Panc1 (cell line): ENCODE data around the gene RORC. TPM values are rescaled to one million over a fixed set of nuclear protein-coding genes. Genes with fewer than 3 reads are reported as not detected.
A peak's percentile ranks its signal among the peaks of the same experiment; 100 is the strongest.

Experiments
- ATAC-seq: fragments of 200-7000 bp; cut with Tn5 transposase; 2 replicates; pipeline ENCODE4 v1.9.1; 2020; ENCODE audit warnings: mild to moderate bottlenecking, moderate library complexity
- BruUV-seq: library from RNA; stranded (reverse); fragments of 400-500 nt; replicated peaks from 2 replicates; lab custom pipeline; 2021; lab: Mats Ljungman, UMichigan
- CTCF ChIA-PET: fragments of 300-600 bp; sonication (Branson Sonifier 250); formaldehyde crosslinking; loops from one replicate; lab custom pipeline; 2022; ENCODE audit warnings: antibody characterized with exemption; lab: Charles Lee
- POLR2A ChIA-PET: fragments of 300-600 bp; sonication (Branson Sonifier 250); formaldehyde crosslinking; loops from one replicate; lab custom pipeline; 2022; ENCODE audit warnings: antibody characterized with exemption; lab: Charles Lee
- DNase-seq: peaks from one replicate; pipeline ENCODE4 v3.0.0-alpha.2; 2010; ENCODE audit warnings: low read depth, low spot score
- H3K27ac ChIP-seq: 2 replicates; pipeline ENCODE4 v1.5.1; 2011; ENCODE audit warnings: mild to moderate bottlenecking, low read length, inconsistent platforms
- H3K27me3 ChIP-seq: fragments of 200-500 bp; sonication (Bioruptor generic); 2 replicates; pipeline ENCODE4 v1.6.0; 2014; ENCODE audit warnings: low read length, inconsistent platforms; ENCODE audit not compliant: control insufficient read depth, insufficient read depth
- H3K36me3 ChIP-seq: fragments of 200-500 bp; sonication (Bioruptor generic); 2 replicates; pipeline ENCODE4 v1.5.1; 2014; ENCODE audit warnings: inconsistent platforms, mild to moderate bottlenecking, low read length, moderate library complexity; ENCODE audit not compliant: control insufficient read depth, insufficient read depth
- H3K4me1 ChIP-seq: 2 replicates; pipeline ENCODE4 v1.5.1; 2011; ENCODE audit warnings: inconsistent platforms, mild to moderate bottlenecking, low read length, moderate library complexity; ENCODE audit not compliant: control insufficient read depth, insufficient read depth
- H3K4me3 ChIP-seq, 2 experiments: 2 replicates each; pipeline ENCODE4 v1.5.1; 2011 to 2012; ENCODE audit warnings: low read depth in 2 of 2, low read length in 2 of 2, mild to moderate bottlenecking in 2 of 2, inconsistent platforms in 1 of 2, moderate library complexity in 1 of 2
- H3K9me3 ChIP-seq: fragments of 200-500 bp; sonication (Bioruptor generic); 2 replicates; pipeline ENCODE4 v1.5.1; 2014; ENCODE audit warnings: low read depth, mild to moderate bottlenecking, inconsistent platforms, low read length, moderate library complexity; ENCODE audit not compliant: control insufficient read depth, insufficient read depth
- POLR2AphosphoS5 ChIP-seq: IDR thresholded peaks from 2 replicates; pipeline ENCODE4 v1.6.1; 2012; ENCODE audit warnings: mild to moderate bottlenecking, low read depth, low read length, moderate library complexity
- SIN3A ChIP-seq: IDR thresholded peaks from 2 replicates; pipeline ENCODE4 v1.6.1; 2012; ENCODE audit warnings: low read depth, mild to moderate bottlenecking, low read length, moderate library complexity, borderline replicate concordance; ENCODE audit not compliant: insufficient read depth
- TCF7L2 ChIP-seq: IDR thresholded peaks from 2 replicates; pipeline ENCODE4 v1.6.1; 2011; ENCODE audit warnings: mild to moderate bottlenecking, low read depth, low read length, inconsistent platforms
- in situ Hi-C: cut with HindIII; loops from 2 replicates; pipeline ENCODE4 v1.10.0; 2016; ENCODE audit warnings: low sequenced_read_pairs, low pct_unique_long_range_greater_than_20kb
- intact Hi-C: fragments of 100-400 bp; cut with micrococcal nuclease; formaldehyde crosslinking; loops from one replicate; pipeline ENCODE4 v1.10.0; 2022; ENCODE audit not compliant: unreplicated experiment
- total RNA-seq: library from RNA; stranded (reverse); gene quantifications from one replicate; pipeline ENCODE4 v1.2.1, GENCODE V29; 2021; ENCODE audit not compliant: unreplicated experiment
- TF ChIP-seq, protein P1 (sequence below): fragments of 450-650 bp; IDR thresholded peaks from 2 replicates; pipeline ENCODE4 v1.5.1; 2017; ENCODE audit warnings: mild to moderate bottlenecking
- TF ChIP-seq, protein P2 (sequence below), 2 experiments: IDR thresholded peaks; 2 replicates each; pipeline ENCODE4 v1.6.1; 2011 to 2012; ENCODE audit warnings: low read depth in 2 of 2, control low read depth in 1 of 2, low read length in 1 of 2, mild to moderate bottlenecking in 1 of 2, moderate library complexity in 1 of 2; ENCODE audit not compliant: insufficient read depth in 1 of 2

RORC gene
- total RNA-seq, 1 experiment from 2014 or later = not detected

DNA sequence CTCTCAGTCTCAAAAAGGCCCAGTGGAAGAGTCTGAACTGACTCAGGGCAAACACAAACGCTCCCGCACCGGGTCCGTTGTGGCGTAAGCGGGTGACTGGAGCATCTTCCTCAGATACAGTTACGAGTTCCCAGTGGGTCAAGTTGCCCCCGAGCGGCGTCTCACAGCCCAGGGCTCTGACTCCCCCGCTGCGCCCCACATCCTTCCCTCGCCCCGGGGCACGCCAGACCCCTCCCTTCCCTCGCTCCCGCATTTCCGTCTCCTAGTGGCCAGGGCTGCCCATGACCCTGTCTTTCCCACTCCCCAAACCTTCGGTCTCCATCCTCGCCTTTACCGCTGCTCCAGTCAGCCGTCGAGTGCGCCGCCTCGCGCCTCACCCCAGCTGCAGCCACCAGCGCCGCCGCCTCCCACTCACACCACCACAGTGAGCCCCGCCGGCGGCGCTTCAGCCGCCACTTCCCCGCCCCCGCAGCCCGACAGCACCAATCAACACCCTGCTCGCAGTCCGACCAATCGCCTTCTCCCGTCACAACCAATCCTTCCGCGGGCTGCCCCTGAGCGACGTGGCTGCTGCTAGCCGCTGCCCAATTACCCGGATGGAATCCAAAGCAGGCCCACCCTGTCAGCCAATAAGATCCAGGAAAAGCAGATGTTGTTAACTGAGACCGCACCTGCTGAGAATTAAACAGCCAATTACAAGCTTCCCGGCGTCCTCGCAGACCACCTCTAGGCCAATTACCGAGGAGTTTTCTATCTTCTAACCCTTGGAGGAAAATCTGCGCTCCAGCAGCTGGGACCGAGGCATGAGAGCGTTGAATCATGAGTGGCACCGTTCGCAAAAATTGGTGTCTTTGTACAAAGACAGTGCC, 41.3 kb downstream of the RORC start, which contains the start of gene TDRKH:
TDRKH (minus strand) TSS at position 430 of the 869 bp plus-strand sequence. CDS start 7,478 bp downstream, outside the sequence.
- peak within 1 kb of the TSS; percentile 82 for H3K27ac ChIP-seq
- ChIA-PET CTCF (interaction anchor here (0.7 kb wide), 1 partner anchor 40 kb away, joined by 3 read pairs; no protein-coding TSS in a partner anchor), POLR2A (interaction anchor here (0.5 to 0.6 kb wide), 3 partner anchors 53 to 709 kb away, joined by 3 to 6 read pairs (median 4); no protein-coding TSS in a partner anchor)
- H3K4me3 ChIP-seq = peak within 1 kb of the TSS; percentile 81 to 95
- H3K9me3 ChIP-seq = no peaks in the 10 kb centered on the region
- H3K36me3 ChIP-seq = no peaks in the 10 kb centered on the region
- H3K4me1 ChIP-seq = peaks cover 18% of the 10 kb centered on the region; the same call in 1 of the 2 replicates
- ATAC-seq (peak; percentile 99), DNase-seq (peak; percentile 96)
- TSS peak; percentile 80 for BruUV-seq
- in situ Hi-C loops (no loop called here), intact Hi-C loops (no loop called here)
- TF ChIP-seq POLR2AphosphoS5 = peak; percentile 48; the same call in 1 of the 2 replicates
- TF ChIP-seq, protein P1, sequence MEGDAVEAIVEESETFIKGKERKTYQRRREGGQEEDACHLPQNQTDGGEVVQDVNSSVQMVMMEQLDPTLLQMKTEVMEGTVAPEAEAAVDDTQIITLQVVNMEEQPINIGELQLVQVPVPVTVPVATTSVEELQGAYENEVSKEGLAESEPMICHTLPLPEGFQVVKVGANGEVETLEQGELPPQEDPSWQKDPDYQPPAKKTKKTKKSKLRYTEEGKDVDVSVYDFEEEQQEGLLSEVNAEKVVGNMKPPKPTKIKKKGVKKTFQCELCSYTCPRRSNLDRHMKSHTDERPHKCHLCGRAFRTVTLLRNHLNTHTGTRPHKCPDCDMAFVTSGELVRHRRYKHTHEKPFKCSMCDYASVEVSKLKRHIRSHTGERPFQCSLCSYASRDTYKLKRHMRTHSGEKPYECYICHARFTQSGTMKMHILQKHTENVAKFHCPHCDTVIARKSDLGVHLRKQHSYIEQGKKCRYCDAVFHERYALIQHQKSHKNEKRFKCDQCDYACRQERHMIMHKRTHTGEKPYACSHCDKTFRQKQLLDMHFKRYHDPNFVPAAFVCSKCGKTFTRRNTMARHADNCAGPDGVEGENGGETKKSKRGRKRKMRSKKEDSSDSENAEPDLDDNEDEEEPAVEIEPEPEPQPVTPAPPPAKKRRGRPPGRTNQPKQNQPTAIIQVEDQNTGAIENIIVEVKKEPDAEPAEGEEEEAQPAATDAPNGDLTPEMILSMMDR = no peak
- TF ChIP-seq SIN3A = peak; percentile 9; the same call in 1 of the 2 replicates
- TF ChIP-seq TCF7L2 = peak; percentile 17; the same call in 1 of the 2 replicates
- TF ChIP-seq, protein P2, sequence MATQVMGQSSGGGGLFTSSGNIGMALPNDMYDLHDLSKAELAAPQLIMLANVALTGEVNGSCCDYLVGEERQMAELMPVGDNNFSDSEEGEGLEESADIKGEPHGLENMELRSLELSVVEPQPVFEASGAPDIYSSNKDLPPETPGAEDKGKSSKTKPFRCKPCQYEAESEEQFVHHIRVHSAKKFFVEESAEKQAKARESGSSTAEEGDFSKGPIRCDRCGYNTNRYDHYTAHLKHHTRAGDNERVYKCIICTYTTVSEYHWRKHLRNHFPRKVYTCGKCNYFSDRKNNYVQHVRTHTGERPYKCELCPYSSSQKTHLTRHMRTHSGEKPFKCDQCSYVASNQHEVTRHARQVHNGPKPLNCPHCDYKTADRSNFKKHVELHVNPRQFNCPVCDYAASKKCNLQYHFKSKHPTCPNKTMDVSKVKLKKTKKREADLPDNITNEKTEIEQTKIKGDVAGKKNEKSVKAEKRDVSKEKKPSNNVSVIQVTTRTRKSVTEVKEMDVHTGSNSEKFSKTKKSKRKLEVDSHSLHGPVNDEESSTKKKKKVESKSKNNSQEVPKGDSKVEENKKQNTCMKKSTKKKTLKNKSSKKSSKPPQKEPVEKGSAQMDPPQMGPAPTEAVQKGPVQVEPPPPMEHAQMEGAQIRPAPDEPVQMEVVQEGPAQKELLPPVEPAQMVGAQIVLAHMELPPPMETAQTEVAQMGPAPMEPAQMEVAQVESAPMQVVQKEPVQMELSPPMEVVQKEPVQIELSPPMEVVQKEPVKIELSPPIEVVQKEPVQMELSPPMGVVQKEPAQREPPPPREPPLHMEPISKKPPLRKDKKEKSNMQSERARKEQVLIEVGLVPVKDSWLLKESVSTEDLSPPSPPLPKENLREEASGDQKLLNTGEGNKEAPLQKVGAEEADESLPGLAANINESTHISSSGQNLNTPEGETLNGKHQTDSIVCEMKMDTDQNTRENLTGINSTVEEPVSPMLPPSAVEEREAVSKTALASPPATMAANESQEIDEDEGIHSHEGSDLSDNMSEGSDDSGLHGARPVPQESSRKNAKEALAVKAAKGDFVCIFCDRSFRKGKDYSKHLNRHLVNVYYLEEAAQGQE (IDR thresholded peaks at IDR 0.05; ENCODE audit: insufficient read depth in 1 of 2, low read depth in 2 of 2, low read length in 1 of 2) = no peak
- H3K27me3 ChIP-seq = no peaks in the 10 kb centered on the region

DNA sequence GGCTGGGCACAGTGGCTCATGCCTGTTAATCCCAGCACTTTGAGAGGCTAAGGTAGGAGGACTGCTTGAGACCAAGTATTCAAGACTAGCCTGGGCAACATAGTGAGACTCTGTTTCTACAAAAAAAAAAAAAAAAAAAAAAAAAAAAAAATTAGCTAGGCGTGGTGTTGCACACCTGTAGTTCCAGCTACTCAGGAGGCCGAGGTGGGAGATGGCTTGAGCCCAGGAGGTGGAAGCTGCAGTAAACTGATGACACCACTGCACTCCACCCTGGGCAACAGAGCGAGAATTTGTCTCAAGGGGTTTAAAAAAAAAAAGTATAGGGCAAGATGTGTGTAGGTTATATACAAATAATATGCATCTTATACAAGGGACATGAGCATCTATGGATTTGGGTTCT, 43.9 kb downstream of the RORC start:
- in situ Hi-C loops (no loop called here), intact Hi-C loops (no loop called here)
- no peaks in the 10 kb centered on the region for H3K27me3 ChIP-seq
- no peak for DNase-seq
- TF ChIP-seq TCF7L2 = no peak
- TF ChIP-seq, protein P1 = no peak
- TF ChIP-seq POLR2AphosphoS5 = no peak
- TF ChIP-seq SIN3A = no peak
- TF ChIP-seq, protein P2 (IDR thresholded peaks at IDR 0.05; ENCODE audit: insufficient read depth in 1 of 2, low read depth in 2 of 2, low read length in 1 of 2) = no peak
- H3K9me3 ChIP-seq = no peaks in the 10 kb centered on the region
- H3K27ac ChIP-seq = no peak overlapping the region
- peaks cover 18% of the 10 kb centered on the region; the same call in 1 of the 2 replicates for H3K4me1 ChIP-seq
- CTCF ChIA-PET = no interaction called here
- no peak for ATAC-seq
- BruUV-seq = no TSS peak
- no peaks in the 10 kb centered on the region for H3K36me3 ChIP-seq
- no peak overlapping the region for H3K4me3 ChIP-seq
- POLR2A ChIA-PET = interaction anchor here (0.6 kb wide), 1 partner anchor 24 kb away, joined by 10 read pairs; the partner anchor contains the start of gene MRPL9
